CD4-positive, CD25-positive, alpha-beta regulatory T cell (primary cell): ENCODE measurements around the gene RPS4Y2. TPM values are rescaled to one million over a fixed set of nuclear protein-coding genes. Genes with fewer than 3 reads are reported as not detected.

Source experiments
- ATAC-seq, 2 donors: fragments of 150-1000 bp; cut with Tn5 transposase; one replicate each; pipeline ENCODE4 v1.10.0; 2021; ENCODE audit warnings: low read depth in 2 of 2, moderate number of reproducible peaks in 2 of 2, moderate library complexity in 1 of 2
- DNase-seq, 3 donors: peaks; one replicate each; pipeline versions ENCODE4 v3.0.0 to v3.0.0-alpha.2; 2012 to 2022; ENCODE audit warnings: mixed read lengths in 1 of 3
- H3K27ac ChIP-seq: one replicate; pipeline ENCODE4 v1.7.0; 2013; ENCODE audit warnings: mild to moderate bottlenecking, low read length; ENCODE audit not compliant: insufficient read depth, poor library complexity, severe bottlenecking
- H3K27me3 ChIP-seq: one replicate; pipeline ENCODE4 v1.7.0; 2013; ENCODE audit warnings: low read length; ENCODE audit not compliant: control insufficient read depth, insufficient read depth
- H3K36me3 ChIP-seq: one replicate; pipeline ENCODE4 v1.7.0; 2013; ENCODE audit warnings: mild to moderate bottlenecking, low read length, moderate library complexity; ENCODE audit not compliant: control insufficient read depth, insufficient read depth
- H3K4me1 ChIP-seq: 2 replicates; pipeline ENCODE4 v1.7.0; 2013; ENCODE audit warnings: mild to moderate bottlenecking, low read length; ENCODE audit not compliant: insufficient read depth, control insufficient read depth, poor library complexity, severe bottlenecking
- H3K4me3 ChIP-seq: one replicate; pipeline ENCODE4 v1.7.0; 2013; ENCODE audit warnings: low read depth, mild to moderate bottlenecking, low read length, moderate library complexity
- H3K9me3 ChIP-seq, 2 experiments: 1 replicate in 1 of 2; 2 replicates in 1 of 2; pipeline ENCODE4 v1.7.0; 2013; ENCODE audit warnings: low read length in 2 of 2, mild to moderate bottlenecking in 1 of 2, moderate library complexity in 1 of 2; ENCODE audit not compliant: control insufficient read depth in 2 of 2
- H3K27ac Mint-ChIP-seq, 3 donors: one replicate each; pipeline ENCODE4 v1.8.0; 2020 to 2022; ENCODE audit warnings: mild to moderate bottlenecking in 3 of 3, mixed read lengths in 3 of 3, moderate library complexity in 2 of 3
- H3K27me3 Mint-ChIP-seq: one replicate; pipeline ENCODE4 v1.8.0; 2022; ENCODE audit warnings: mild to moderate bottlenecking, mixed read lengths
- H3K36me3 Mint-ChIP-seq: one replicate; pipeline ENCODE4 v1.8.0; 2020; ENCODE audit warnings: mixed read lengths
- H3K4me1 Mint-ChIP-seq, 4 donors: one replicate each; pipeline ENCODE4 v1.8.0; 2020 to 2022; ENCODE audit warnings: mixed read lengths in 4 of 4, mild to moderate bottlenecking in 1 of 4
- H3K4me3 Mint-ChIP-seq, 4 donors: one replicate each; pipeline ENCODE4 v1.8.0; 2020 to 2022; ENCODE audit warnings: mild to moderate bottlenecking in 4 of 4, mixed read lengths in 4 of 4, moderate library complexity in 3 of 4
- H3K9me3 Mint-ChIP-seq, 7 donors: one replicate each; pipeline ENCODE4 v1.8.0; 2020 to 2022; ENCODE audit warnings: mixed read lengths in 7 of 7, mild to moderate bottlenecking in 3 of 7, moderate library complexity in 2 of 7
- polyA plus RNA-seq, 4 donors: library from polyadenylated mRNA; unstranded; fragments of 300-500 nt; fragmentation: Illumina TruSeq; gene quantifications; one replicate each; pipeline ENCODE4 v1.2.3, GENCODE V29; 2021
- total RNA-seq: library from RNA; stranded (reverse); gene quantifications from one replicate; pipeline ENCODE4 v1.2.3, GENCODE V29; 2022

The RPS4Y2 gene
- total and polyA plus RNA-seq, 5 donors from 2014 or later: not detected

DNA sequence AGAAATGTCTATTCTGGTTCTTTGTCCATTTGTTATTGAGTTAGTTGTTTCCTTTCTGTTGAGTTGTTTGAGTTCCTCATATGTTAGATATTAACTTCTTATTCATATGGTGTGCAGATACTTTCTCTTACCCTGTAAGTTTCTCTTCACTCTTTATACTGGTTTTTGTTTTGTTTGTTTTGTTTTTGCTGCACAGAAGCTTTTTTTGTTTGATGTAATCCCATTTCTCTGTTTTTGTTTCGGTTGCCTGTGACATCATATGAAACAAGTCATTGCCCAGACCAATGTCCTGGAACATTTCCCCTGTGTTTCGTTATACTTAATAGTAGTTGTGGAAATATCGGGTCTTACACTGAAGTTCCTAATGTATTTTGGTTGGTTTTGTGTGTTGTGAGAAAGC, 31.2 kb downstream of the RPS4Y2 start:
- Mint-ChIP-seq H3K9me3 (no peaks in the 10 kb centered on the region), H3K27me3 (no peaks in the 10 kb centered on the region), H3K27ac (peak overlapping the region in 1 of 3 donors; percentile 38), H3K4me3 (no peak overlapping the region), H3K36me3 (no peaks in the 10 kb centered on the region), H3K4me1 (peaks cover 0 to 4% (median 2%) of the 10 kb centered on the region in 4 donors)
- no peaks in the 10 kb centered on the region for H3K36me3 ChIP-seq
- no peaks in the 10 kb centered on the region for H3K27me3 ChIP-seq
- no peak overlapping the region for H3K27ac ChIP-seq
- ATAC-seq (no peak), DNase-seq (no peak)
- no peaks in the 10 kb centered on the region for H3K9me3 ChIP-seq
- no peaks in the 10 kb centered on the region for H3K4me1 ChIP-seq
- H3K4me3 ChIP-seq: no peak overlapping the region

DNA sequence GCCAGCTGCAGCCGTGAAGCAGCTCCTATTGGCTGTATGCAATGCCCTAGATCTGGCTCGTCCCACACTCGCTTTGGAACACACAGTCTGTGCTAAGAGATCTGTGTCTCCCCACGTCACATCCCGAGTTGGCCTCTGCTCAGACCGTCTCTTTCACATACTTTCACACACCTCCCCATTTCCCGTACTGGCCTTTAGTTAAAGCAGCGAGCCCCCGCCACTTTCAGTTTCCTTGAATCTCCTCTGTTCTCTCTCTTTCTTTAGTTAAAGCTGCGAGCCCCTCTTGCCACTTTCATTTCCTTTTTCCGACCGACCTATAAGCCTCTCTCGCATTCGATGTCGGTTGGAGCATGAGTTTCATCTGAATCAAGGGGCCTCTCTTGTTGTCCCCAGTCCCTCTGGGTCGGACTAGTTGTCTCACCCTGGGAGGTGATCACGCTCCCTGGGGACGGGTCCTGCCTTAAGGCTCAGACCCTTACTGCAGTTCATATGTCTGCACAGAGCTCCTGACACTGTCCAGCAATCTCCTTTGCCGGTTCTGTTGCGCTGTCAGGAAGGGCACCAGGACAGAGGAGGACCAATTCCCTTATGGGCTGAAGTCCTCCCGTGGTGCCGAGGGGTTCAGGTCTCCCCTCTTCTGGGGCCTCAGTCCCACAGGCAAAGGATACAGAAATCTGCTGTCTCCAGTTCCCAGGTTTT, 42.6 kb downstream of the RPS4Y2 start:
- no peak overlapping the region for H3K27ac ChIP-seq

DNA sequence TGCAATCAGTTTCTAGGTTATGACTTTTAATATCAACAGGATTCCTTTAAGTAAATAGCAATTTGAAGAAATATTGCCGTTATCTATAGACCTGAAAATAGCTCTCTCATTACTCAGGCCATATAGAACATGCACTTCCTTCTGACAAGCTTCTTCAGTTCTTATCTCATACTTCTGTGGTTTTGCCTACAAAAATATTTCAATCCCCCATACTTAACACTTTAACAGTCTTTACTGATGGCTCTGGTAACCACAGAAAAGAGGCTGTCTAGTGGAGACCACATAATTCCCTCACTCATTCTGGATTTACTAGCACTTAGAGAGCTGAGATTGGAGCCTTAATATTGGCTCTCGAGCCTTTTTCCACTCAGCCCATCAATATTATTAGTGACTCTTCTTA, 46.8 kb downstream of the RPS4Y2 start:
- Mint-ChIP-seq H3K4me3 (no peak overlapping the region), H3K36me3 (no peaks in the 10 kb centered on the region), H3K9me3 (peaks cover 0 to 2% (median 0%) of the 10 kb centered on the region in 7 donors), H3K27me3 (no peaks in the 10 kb centered on the region), H3K27ac (no peak overlapping the region), H3K4me1 (peaks cover 0 to 4% (median 0%) of the 10 kb centered on the region in 4 donors)
- ATAC-seq (no peak), DNase-seq (no peak)
- H3K27ac ChIP-seq: no peak overlapping the region
- H3K36me3 ChIP-seq: no peaks in the 10 kb centered on the region
- no peak overlapping the region for H3K4me3 ChIP-seq
- no peaks in the 10 kb centered on the region for H3K27me3 ChIP-seq
- H3K9me3 ChIP-seq: no peaks in the 10 kb centered on the region
- H3K4me1 ChIP-seq: no peaks in the 10 kb centered on the region

More for the DNA sequence above, 42.6 kb downstream of the RPS4Y2 start:
- peaks cover 0 to 4% (median 0%) of the 10 kb centered on the region in 4 donors for H3K4me1 Mint-ChIP-seq
- no peaks in the 10 kb centered on the region for H3K27me3 ChIP-seq
- peak overlapping the region; percentile 68 for H3K4me3 ChIP-seq
- peak; percentile 39 to 53 for ATAC-seq
- peak overlapping the region in 1 of 4 donors; percentile 87 for H3K4me3 Mint-ChIP-seq
- H3K27me3 Mint-ChIP-seq: peaks cover 4% of the 10 kb centered on the region
- H3K27ac Mint-ChIP-seq: peak overlapping the region in 1 of 3 donors; percentile 97
- H3K4me1 ChIP-seq: no peaks in the 10 kb centered on the region
- H3K36me3 ChIP-seq: no peaks in the 10 kb centered on the region
- H3K9me3 Mint-ChIP-seq: peaks cover 0 to 2% (median 0%) of the 10 kb centered on the region in 7 donors
- no peak for DNase-seq
- no peaks in the 10 kb centered on the region for H3K36me3 Mint-ChIP-seq
- H3K9me3 ChIP-seq: no peaks in the 10 kb centered on the region

DNA sequence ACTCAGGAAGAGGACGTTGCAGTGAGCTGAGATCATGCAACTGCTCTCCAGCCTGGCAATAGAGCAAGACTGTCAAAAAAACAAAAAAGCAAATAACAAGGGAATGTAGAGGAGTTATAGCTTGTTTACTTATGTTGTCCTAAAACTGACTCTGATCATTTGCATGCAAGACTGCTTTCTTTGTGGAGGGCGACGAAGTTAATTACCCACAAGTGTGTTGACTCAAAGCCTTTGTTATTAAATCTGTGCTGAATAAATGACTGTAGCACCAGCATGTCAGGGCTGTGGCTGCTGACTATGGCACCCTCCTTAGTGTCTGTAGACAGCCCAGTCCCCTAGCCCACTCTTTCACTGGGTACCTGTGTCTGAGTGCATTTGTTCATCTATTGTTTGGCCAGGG, 50.3 kb downstream of the RPS4Y2 start:
- Mint-ChIP-seq H3K4me3 (no peak overlapping the region), H3K27ac (no peak overlapping the region), H3K27me3 (no peaks in the 10 kb centered on the region), H3K9me3 (peaks cover 0 to 2% (median 0%) of the 10 kb centered on the region in 7 donors), H3K4me1 (no peaks in the 10 kb centered on the region), H3K36me3 (no peaks in the 10 kb centered on the region)
- no peaks in the 10 kb centered on the region for H3K9me3 ChIP-seq
- H3K27me3 ChIP-seq: no peaks in the 10 kb centered on the region
- H3K27ac ChIP-seq: no peak overlapping the region
- no peak overlapping the region for H3K4me3 ChIP-seq
- no peaks in the 10 kb centered on the region for H3K36me3 ChIP-seq
- ATAC-seq (no peak), DNase-seq (no peak)
- no peaks in the 10 kb centered on the region for H3K4me1 ChIP-seq

DNA sequence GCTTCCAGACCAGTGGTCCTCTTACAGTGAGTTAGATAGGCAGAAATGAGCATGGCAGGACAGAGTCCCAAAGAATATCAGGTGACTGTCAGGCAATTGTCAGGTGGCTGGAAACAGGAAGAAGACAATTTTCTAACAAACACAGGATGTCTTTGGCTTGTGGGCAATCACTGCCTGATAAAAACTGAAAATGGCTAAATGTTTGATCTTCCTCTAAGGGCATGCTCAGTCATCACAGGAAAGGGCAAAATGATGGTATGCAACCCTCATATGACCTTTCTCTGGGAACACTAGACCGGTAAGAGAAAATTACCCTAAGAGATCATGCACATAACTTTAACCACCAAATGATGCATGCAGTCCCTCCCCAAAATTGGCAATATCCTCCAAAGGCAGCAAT, 57.6 kb downstream of the RPS4Y2 start:
- Mint-ChIP-seq H3K4me1 (peaks cover 0 to 8% (median 4%) of the 10 kb centered on the region in 4 donors), H3K27ac (peak overlapping the region in 1 of 3 donors; percentile 82), H3K36me3 (no peaks in the 10 kb centered on the region), H3K9me3 (no peaks in the 10 kb centered on the region), H3K27me3 (no peaks in the 10 kb centered on the region), H3K4me3 (no peak overlapping the region)
- no peaks in the 10 kb centered on the region for H3K4me1 ChIP-seq
- H3K27ac ChIP-seq: no peak overlapping the region
- DNase-seq: no peak
- no peak for ATAC-seq
- no peaks in the 10 kb centered on the region for H3K36me3 ChIP-seq
- no peak overlapping the region for H3K4me3 ChIP-seq
- no peaks in the 10 kb centered on the region for H3K27me3 ChIP-seq
- H3K9me3 ChIP-seq: no peaks in the 10 kb centered on the region

GRCh38 chrY:20814794-20815193, 58.9 kb downstream of the RPS4Y2 start:
- Mint-ChIP-seq H3K36me3 (no peaks in the 10 kb centered on the region), H3K9me3 (no peaks in the 10 kb centered on the region), H3K4me3 (no peak overlapping the region), H3K27ac (no peak overlapping the region), H3K4me1 (peaks cover 0 to 8% (median 4%) of the 10 kb centered on the region in 4 donors), H3K27me3 (no peaks in the 10 kb centered on the region)
- Histone ChIP-seq H3K4me1 (no peaks in the 10 kb centered on the region), H3K4me3 (no peak overlapping the region), H3K9me3 (no peaks in the 10 kb centered on the region), H3K27ac (no peak overlapping the region), H3K27me3 (no peaks in the 10 kb centered on the region), H3K36me3 (no peaks in the 10 kb centered on the region)
- DNase-seq (no peak), ATAC-seq (no peak)

- Mint-ChIP-seq H3K9me3 (no peaks in the 10 kb centered on the region), H3K4me3 (no peak overlapping the region), H3K36me3 (no peaks in the 10 kb centered on the region), H3K27me3 (no peaks in the 10 kb centered on the region), H3K4me1 (peaks cover 0 to 8% (median 4%) of the 10 kb centered on the region in 4 donors), H3K27ac (no peak overlapping the region)
- no peaks in the 10 kb centered on the region for H3K4me1 ChIP-seq
- H3K27ac ChIP-seq: no peak overlapping the region
- no peaks in the 10 kb centered on the region for H3K36me3 ChIP-seq
- H3K27me3 ChIP-seq: no peaks in the 10 kb centered on the region
- no peaks in the 10 kb centered on the region for H3K9me3 ChIP-seq
- ATAC-seq (no peak), DNase-seq (no peak)
- no peak overlapping the region for H3K4me3 ChIP-seq
Observed at GRCh38 chrY:20817067-20817466, 61.2 kb downstream of the RPS4Y2 start.
